PFSK-1 (cell line): ENCODE measurements around the gene RAB4A.

Experiments
- FOXP2 ChIP-seq: optimal IDR thresholded peaks from 2 replicates; pipeline ENCODE3; 2011; ENCODE audit warnings: borderline replicate concordance, control low read depth, inconsistent platforms; ENCODE audit not compliant: insufficient read depth; ENCODE audit errors: extremely low read length, extremely low read depth
- POLR2AphosphoS5 ChIP-seq: IDR thresholded peaks from 2 replicates; pipeline ENCODE4 v1.6.1; 2012; ENCODE audit warnings: low read depth, mild to moderate bottlenecking, control low read depth, low read length, moderate library complexity
- SIN3A ChIP-seq: IDR thresholded peaks from 2 replicates; pipeline ENCODE4 v1.6.1; 2012; ENCODE audit warnings: mild to moderate bottlenecking, low read length, moderate library complexity, borderline replicate concordance; ENCODE audit not compliant: insufficient read depth
- TAF1 ChIP-seq: IDR thresholded peaks from 2 replicates; pipeline ENCODE4 v1.6.1; 2012; ENCODE audit warnings: low read length, control low read depth, borderline replicate concordance; ENCODE audit not compliant: insufficient read depth
- TF ChIP-seq, protein P1 (sequence below), 2 experiments: IDR thresholded peaks; 2 replicates each; pipeline versions ENCODE4 v1.6.1 to v1.8.0; 2011 to 2012; ENCODE audit warnings: low read depth in 2 of 2, low read length in 2 of 2, control low read depth in 1 of 2, inconsistent platforms in 1 of 2, mild to moderate bottlenecking in 1 of 2, moderate library complexity in 1 of 2; ENCODE audit not compliant: insufficient read depth in 1 of 2

Gene RAB4A

DNA sequence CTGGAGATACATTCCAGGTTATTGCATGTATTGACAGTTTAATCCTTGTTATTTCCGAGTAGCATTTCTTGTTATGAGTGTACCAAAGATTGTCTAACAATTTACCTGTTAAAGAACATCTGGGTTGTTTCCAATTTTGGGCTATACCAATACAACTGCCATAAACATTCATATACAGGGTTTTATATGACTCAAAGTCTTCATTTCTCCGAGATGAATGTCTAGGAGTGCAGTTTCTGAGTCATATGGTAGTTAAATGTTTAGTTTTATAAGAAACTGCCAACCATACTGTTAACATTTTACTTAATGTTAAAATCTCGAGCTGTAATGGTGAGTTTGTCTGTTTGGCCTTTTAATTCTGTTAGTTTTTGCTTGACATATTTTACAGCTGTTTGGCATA lies 10.0 kb downstream of the RAB4A start:
- TF ChIP-seq FOXP2 (no peak), POLR2AphosphoS5 (no peak)

DNA sequence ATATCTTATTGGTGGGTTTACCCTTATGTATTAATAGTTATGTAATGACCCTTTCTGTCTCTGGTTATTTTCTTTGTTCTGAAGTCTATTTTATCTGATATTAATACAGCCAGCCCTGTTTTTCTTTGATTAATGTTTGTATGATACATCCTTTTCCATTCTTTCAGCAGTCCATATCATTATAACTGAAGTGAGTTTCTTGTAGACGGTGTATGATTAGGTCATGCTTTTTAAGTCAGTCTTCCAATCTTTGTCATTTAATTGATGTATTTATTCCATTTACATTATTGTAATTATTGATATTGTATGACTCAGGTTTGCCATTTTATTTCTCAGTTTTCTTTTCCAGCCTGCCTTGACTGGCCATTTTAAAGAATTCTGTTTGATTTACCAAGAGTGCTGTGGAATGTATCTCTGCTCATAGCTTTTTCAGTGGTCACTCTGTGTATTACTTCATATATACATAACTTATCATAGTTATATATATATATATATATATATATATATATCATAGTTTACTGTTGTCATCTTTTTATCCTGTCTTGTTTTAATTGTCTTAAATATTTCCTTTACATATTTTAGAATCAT lies 10.5 kb downstream of the RAB4A start:
- TF ChIP-seq SIN3A (no peak), FOXP2 (no peak), POLR2AphosphoS5 (no peak), TAF1 (no peak)
- TF ChIP-seq, protein P1, sequence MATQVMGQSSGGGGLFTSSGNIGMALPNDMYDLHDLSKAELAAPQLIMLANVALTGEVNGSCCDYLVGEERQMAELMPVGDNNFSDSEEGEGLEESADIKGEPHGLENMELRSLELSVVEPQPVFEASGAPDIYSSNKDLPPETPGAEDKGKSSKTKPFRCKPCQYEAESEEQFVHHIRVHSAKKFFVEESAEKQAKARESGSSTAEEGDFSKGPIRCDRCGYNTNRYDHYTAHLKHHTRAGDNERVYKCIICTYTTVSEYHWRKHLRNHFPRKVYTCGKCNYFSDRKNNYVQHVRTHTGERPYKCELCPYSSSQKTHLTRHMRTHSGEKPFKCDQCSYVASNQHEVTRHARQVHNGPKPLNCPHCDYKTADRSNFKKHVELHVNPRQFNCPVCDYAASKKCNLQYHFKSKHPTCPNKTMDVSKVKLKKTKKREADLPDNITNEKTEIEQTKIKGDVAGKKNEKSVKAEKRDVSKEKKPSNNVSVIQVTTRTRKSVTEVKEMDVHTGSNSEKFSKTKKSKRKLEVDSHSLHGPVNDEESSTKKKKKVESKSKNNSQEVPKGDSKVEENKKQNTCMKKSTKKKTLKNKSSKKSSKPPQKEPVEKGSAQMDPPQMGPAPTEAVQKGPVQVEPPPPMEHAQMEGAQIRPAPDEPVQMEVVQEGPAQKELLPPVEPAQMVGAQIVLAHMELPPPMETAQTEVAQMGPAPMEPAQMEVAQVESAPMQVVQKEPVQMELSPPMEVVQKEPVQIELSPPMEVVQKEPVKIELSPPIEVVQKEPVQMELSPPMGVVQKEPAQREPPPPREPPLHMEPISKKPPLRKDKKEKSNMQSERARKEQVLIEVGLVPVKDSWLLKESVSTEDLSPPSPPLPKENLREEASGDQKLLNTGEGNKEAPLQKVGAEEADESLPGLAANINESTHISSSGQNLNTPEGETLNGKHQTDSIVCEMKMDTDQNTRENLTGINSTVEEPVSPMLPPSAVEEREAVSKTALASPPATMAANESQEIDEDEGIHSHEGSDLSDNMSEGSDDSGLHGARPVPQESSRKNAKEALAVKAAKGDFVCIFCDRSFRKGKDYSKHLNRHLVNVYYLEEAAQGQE (IDR thresholded peaks at IDR 0.05; ENCODE audit: insufficient read depth in 1 of 2, low read depth in 2 of 2, low read length in 2 of 2) = no peak

DNA sequence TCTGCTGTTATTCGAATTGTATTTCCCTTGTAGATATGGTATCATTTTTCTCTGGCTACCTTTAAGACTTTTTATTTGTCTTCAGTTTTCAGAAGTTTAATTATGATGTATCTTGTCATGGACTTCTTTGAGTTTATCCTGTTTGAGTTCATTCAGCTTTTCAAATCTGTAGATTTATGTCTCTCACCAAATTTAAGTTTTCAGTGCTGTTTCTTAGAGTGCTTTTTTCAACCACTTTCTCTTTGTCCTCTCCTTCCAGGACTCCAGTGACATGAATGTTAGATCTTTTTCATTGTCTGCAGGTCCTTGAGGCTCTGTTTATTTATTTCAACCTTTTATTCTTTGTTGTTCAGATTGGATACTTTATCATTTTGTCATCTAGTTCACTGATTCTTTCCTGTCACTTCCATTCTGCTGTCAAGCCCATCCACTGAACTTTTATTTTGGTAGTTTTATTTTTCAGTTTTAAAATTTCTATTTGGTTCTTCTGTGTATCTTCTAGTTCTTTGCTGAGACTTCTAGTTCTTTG lies 11.4 kb downstream of the RAB4A start:
- no peak for TF ChIP-seq TAF1
- TF ChIP-seq, protein P1 (IDR thresholded peaks at IDR 0.05; ENCODE audit: insufficient read depth in 1 of 2, low read depth in 2 of 2, low read length in 2 of 2) = no peak
- no peak for TF ChIP-seq SIN3A
- TF ChIP-seq POLR2AphosphoS5 = no peak
- TF ChIP-seq FOXP2 = no peak

DNA sequence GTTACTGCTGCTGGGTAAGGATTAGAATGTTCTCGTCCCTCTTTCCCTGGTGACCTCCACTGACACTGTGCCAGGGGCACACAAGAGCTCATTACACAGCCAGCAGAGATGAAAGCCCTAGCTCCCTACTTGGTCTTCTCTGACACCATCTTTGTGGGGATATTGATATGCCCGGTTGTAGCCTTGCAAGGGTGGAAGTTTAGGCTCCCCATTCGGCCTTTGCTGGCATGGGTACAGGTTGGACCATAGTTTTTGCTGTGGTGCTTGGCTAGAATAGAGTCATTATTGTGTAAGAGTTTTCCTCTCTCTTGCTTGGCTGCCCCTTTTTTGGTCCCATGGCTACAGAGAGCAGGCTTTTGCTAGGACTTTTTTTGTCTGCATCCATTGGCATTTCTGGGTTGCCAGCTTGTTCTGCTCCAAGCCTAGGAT lies 12.3 kb downstream of the RAB4A start:
- TF ChIP-seq, protein P1 (IDR thresholded peaks at IDR 0.05; ENCODE audit: insufficient read depth in 1 of 2, low read depth in 2 of 2, low read length in 2 of 2) = no peak
- TF ChIP-seq SIN3A = no peak
- TF ChIP-seq FOXP2 = no peak
- TF ChIP-seq POLR2AphosphoS5 = no peak
- TF ChIP-seq TAF1 = no peak

DNA sequence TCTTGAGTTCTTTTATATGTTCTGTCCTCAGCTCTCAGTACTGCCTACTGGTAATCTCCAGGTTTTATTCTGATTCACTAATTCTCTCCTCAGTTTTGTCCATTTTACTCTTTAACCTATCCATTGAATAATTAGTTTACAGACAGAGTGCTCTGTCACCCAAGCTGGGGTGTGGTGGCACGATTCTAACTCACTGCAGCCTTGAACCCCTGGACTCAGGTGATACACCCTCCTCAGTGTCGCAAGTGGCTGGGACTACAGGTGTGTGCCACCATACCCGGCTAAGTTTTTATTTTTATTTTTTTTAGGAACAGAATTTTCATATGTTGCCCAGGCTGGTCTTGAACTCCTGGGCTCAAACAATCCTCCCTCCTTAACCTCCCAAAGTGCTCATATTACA lies 14.0 kb downstream of the RAB4A start:
- TF ChIP-seq SIN3A = no peak
- TF ChIP-seq TAF1 = no peak
- no peak for TF ChIP-seq POLR2AphosphoS5
- no peak for TF ChIP-seq FOXP2
- TF ChIP-seq, protein P1 (IDR thresholded peaks at IDR 0.05; ENCODE audit: insufficient read depth in 1 of 2, low read depth in 2 of 2, low read length in 2 of 2) = no peak
